Measurements from ENCODE around the gene PCDHAC2.

Gene PCDHAC2

DNA sequence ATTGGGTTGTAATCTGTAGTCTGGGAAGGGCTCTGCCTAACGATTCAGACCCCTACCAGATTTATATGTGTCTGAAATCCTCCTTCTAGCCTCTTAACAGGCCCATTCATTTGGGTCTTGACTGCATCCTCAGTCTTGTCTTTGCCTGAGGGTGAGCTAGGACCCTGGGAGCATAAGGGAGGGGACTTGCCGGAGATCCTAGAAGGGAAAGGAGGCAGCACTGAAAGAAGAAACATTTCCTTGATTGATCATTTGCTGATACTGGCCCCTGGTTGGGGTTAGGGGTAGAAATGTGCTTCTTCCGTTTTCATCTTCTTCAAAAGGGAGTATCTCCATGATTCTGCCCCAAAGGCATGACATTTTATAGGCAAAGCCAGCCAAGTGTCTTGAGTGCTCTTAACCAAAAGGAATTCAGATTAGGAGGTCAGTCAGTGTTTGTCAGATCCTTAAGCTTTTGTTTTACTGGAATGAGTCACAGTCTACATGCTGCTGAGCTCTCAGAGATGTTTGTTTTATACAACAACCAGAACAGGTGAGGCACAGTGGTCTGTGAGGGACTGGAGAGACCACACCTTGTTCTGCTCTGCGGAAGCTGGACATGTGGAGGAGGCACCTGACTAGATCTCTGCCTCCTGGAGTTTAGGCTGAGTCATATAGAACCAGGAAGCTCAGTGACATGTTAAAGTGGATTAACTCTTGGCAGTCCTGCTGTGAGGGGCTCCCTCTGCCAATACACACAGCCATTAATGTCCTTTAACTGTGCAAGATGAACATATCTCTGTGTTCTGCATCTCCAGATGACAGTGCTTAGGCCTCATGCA is 37.7 kb downstream of the PCDHAC2 start:
- no peak for TF ChIP-seq EZH2 (IDR thresholded peaks at IDR 0.05; ENCODE audit: borderline replicate concordance, low read depth, low read length, severe bottlenecking)
- no peak for TF ChIP-seq CTCF (IDR thresholded peaks at IDR 0.05; ENCODE audit: borderline replicate concordance, extremely low read depth, low read length, poor library complexity, severe bottlenecking)
- Histone ChIP-seq H4K20me1 (ENCODE audit: insufficient read depth, low read length) (no peaks in the 10 kb centered on the region), H3K4me1 (ENCODE audit: insufficient read depth, low read length) (no peaks in the 10 kb centered on the region), H3K9me3 (ENCODE audit: insufficient read depth, low read length, severe bottlenecking) (no peaks in the 10 kb centered on the region), H3K4me3 (ENCODE audit: low read depth in 1 of 2, low read length in 2 of 2) (no peak overlapping the region), H2AFZ (ENCODE audit: low read depth, low read length) (no peak overlapping the region), H3K27ac (ENCODE audit: low read length) (no peak overlapping the region), H3K79me2 (ENCODE audit: insufficient read depth, low read length) (no peaks in the 10 kb centered on the region), H3K4me2 (ENCODE audit: insufficient read depth, low read length) (no peak overlapping the region), H3K27me3 (ENCODE audit: insufficient read depth, low read length, poor library complexity) (peaks cover 13% of the 10 kb centered on the region), H3K9ac (ENCODE audit: low read depth, low read length) (no peak overlapping the region), H3K36me3 (ENCODE audit: insufficient read depth, low read length) (no peaks in the 10 kb centered on the region)
- ATAC-seq (ENCODE audit: insufficient read depth, low read depth): no peak
- DNase-seq: no peak

DNA sequence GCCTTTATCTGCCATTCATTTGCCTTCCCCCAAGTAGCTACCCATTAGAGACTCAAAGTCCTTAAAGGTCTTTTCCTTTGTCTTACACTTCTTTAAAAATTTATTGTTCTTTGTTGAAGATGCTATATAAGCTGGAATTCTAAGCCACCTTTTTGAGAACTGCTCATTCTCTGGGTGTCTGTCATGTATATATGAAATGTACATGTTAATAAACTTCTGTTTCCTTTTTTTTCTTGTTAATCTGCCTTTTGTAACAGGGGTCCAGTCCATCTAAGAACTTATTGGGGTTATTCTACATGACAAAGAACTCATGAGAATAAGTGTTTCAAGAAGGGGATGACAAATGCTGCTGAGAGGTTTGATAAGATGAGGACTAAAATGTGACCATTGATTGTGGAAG is 41.5 kb downstream of the PCDHAC2 start:
- Histone ChIP-seq H3K4me1 (ENCODE audit: insufficient read depth, low read length) (no peaks in the 10 kb centered on the region), H3K4me3 (ENCODE audit: low read depth in 1 of 2, low read length in 2 of 2) (no peak overlapping the region), H3K9ac (ENCODE audit: low read depth, low read length) (no peak overlapping the region), H3K9me3 (ENCODE audit: insufficient read depth, low read length, severe bottlenecking) (no peaks in the 10 kb centered on the region), H3K27ac (ENCODE audit: low read length) (no peak overlapping the region), H3K27me3 (ENCODE audit: insufficient read depth, low read length, poor library complexity) (peaks cover 7% of the 10 kb centered on the region), H2AFZ (ENCODE audit: low read depth, low read length) (no peak overlapping the region), H3K36me3 (ENCODE audit: insufficient read depth, low read length) (no peaks in the 10 kb centered on the region), H4K20me1 (ENCODE audit: insufficient read depth, low read length) (no peaks in the 10 kb centered on the region), H3K79me2 (ENCODE audit: insufficient read depth, low read length) (no peaks in the 10 kb centered on the region), H3K4me2 (ENCODE audit: insufficient read depth, low read length) (no peak overlapping the region)
- no peak for DNase-seq
- no peak for ATAC-seq (ENCODE audit: insufficient read depth, low read depth)
- no peak for TF ChIP-seq CTCF (IDR thresholded peaks at IDR 0.05; ENCODE audit: borderline replicate concordance, extremely low read depth, low read length, poor library complexity, severe bottlenecking)
- no peak for TF ChIP-seq EZH2 (IDR thresholded peaks at IDR 0.05; ENCODE audit: borderline replicate concordance, low read depth, low read length, severe bottlenecking)

DNA sequence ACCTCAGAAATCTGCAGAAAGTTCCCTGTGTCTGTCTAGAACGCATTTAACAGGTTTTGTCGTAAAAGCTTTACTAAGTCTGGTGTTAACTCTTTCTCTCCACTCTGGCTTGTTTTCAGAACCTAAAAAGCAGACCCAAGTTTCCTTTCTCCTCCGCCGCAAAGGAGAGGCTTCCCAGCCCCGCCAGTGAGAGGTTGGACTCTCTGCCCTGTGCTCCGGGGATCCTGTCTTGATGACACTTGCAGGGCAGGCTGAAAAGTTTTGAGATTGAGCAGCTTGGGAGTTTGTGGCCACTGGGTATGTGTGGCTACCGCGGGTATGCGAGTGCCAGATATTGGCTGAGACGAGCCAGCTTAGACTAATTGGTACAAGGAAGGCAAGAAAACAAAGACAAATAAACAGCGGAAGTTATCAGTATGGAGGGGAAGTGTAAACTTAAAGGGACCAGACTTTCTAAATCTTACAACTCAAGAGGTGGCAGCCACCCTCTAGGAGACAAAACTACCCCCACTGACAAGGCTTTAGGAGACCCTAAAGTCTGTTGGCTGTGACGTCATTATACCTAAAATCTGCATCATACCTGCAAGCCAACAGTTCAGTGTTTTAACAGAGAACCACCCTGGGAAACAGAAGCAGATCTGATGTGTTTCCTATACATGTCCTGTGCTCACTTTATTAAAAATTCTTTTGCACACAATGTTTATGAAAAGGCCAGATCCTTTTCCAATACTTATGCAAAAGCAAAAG is 43.9 kb downstream of the PCDHAC2 start:
- Histone ChIP-seq H3K9me3 (ENCODE audit: insufficient read depth, low read length, severe bottlenecking) (no peaks in the 10 kb centered on the region), H3K4me3 (ENCODE audit: low read depth in 1 of 2, low read length in 2 of 2) (no peak overlapping the region), H3K9ac (ENCODE audit: low read depth, low read length) (no peak overlapping the region), H3K4me1 (ENCODE audit: insufficient read depth, low read length) (no peaks in the 10 kb centered on the region), H3K27me3 (ENCODE audit: insufficient read depth, low read length, poor library complexity) (no peaks in the 10 kb centered on the region), H2AFZ (ENCODE audit: low read depth, low read length) (no peak overlapping the region), H3K79me2 (ENCODE audit: insufficient read depth, low read length) (no peaks in the 10 kb centered on the region), H3K36me3 (ENCODE audit: insufficient read depth, low read length) (no peaks in the 10 kb centered on the region), H3K27ac (ENCODE audit: low read length) (no peak overlapping the region), H4K20me1 (ENCODE audit: insufficient read depth, low read length) (no peaks in the 10 kb centered on the region), H3K4me2 (ENCODE audit: insufficient read depth, low read length) (no peak overlapping the region)
- ATAC-seq (ENCODE audit: insufficient read depth, low read depth) (no peak), DNase-seq (no peak)
- TF ChIP-seq CTCF (IDR thresholded peaks at IDR 0.05; ENCODE audit: borderline replicate concordance, extremely low read depth, low read length, poor library complexity, severe bottlenecking) (no peak), EZH2 (IDR thresholded peaks at IDR 0.05; ENCODE audit: borderline replicate concordance, low read depth, low read length, severe bottlenecking) (no peak)
